ENCODE data around the gene RANBP1. TPM values are rescaled to one million over a fixed set of nuclear protein-coding genes. Genes with fewer than 3 reads are reported as not detected.

RANBP1 gene
- total and polyA plus RNA-seq, 9 of the 15 experiments (the other 6 are each of a cell fraction or from before 2014, with no cell fraction given), result 162 to 2,891 (median 1,289) TPM

GRCh38 chr22:20071524-20071972 lies 44.4 kb upstream of the RANBP1 start (continued):
- TF ChIP-seq JUND (IDR thresholded peaks at IDR 0.05; ENCODE audit: borderline replicate concordance, low read depth, low read length), result peak; percentile 68
- no peak; the same call in 1 of the 3 replicates for TF ChIP-seq JUND (tag; IDR thresholded peaks at IDR 0.05; ENCODE audit: borderline replicate concordance, low read depth, low read length)
- no peak for TF ChIP-seq ZNF551 (CRISPR knock-in tag; IDR thresholded peaks at IDR 0.05)
- TF ChIP-seq MGA (IDR thresholded peaks at IDR 0.05), result no peak
- no peak for TF ChIP-seq HDGF (IDR thresholded peaks at IDR 0.05)
- peak; percentile 39; the same call in 1 of the 2 replicates for TF ChIP-seq NR4A1 (CRISPR knock-in tag; IDR thresholded peaks at IDR 0.05)
- TF ChIP-seq NR4A1 (tag; IDR thresholded peaks at IDR 0.05), result no peak
- no peak for TF ChIP-seq LARP7 (IDR thresholded peaks at IDR 0.05)
- no peak for TF ChIP-seq ZNF512 (tag; IDR thresholded peaks at IDR 0.05)
- TF ChIP-seq ZBTB7A (IDR thresholded peaks at IDR 0.05; ENCODE audit: borderline replicate concordance, control insufficient read depth, low read depth, low read length), result peak; percentile 34; the same call in 1 of the 2 replicates
- no peak for TF ChIP-seq ESRRA (IDR thresholded peaks at IDR 0.05; ENCODE audit: borderline replicate concordance, low read depth)

Data from K562 (cell line).